ENCODE measurements around the gene PARD3. TPM values are rescaled to one million over a fixed set of nuclear protein-coding genes. Genes with fewer than 3 reads are reported as not detected.
A peak's percentile ranks its signal among the peaks of the same experiment; 100 is the strongest.

The PARD3 gene
- 20.2 and 24.1 TPM in 2 replicates for total RNA-seq
- 6.2 and 7.3 TPM in 2 replicates for polyA plus RNA-seq
- 13.3 and 13.6 TPM in 2 replicates for polyA plus RNA-seq (2011; cell fraction: cytosol; rRNA removed)
- 16.2 and 18.6 TPM in 2 replicates for polyA plus RNA-seq (2011; cell fraction: nucleus; rRNA removed)
- 19.6 and 20.4 TPM in 2 replicates for polyA plus RNA-seq (2012)
- 32.8 and 34.3 TPM in 2 replicates for polyA minus RNA-seq
- polyA minus RNA-seq (2011; cell fraction: cytosol; rRNA and poly(A)+ RNA removed): 13.8 TPM
- 52.9 and 58.8 TPM in 2 replicates for polyA minus RNA-seq (2011; cell fraction: nucleus; rRNA and poly(A)+ RNA removed)
- Bru-seq, nascent RNA: percentile 75 among the genes with signal in this experiment
- BruChase-seq, experiment 1, labeled RNA remaining after a 6-hour chase: percentile 62 among the genes with signal in this experiment
- percentile 66 among the genes with signal in this experiment for BruChase-seq, experiment 2, labeled RNA remaining after a 2-hour chase
- long read RNA-seq, full-length matches to known transcripts: 9 of 42 reads
- long read RNA-seq, partial matches to known transcripts: 5 of 42 reads
- long read RNA-seq, other reads (novel, unspliced or antisense): 28 of 42 reads

DNA sequence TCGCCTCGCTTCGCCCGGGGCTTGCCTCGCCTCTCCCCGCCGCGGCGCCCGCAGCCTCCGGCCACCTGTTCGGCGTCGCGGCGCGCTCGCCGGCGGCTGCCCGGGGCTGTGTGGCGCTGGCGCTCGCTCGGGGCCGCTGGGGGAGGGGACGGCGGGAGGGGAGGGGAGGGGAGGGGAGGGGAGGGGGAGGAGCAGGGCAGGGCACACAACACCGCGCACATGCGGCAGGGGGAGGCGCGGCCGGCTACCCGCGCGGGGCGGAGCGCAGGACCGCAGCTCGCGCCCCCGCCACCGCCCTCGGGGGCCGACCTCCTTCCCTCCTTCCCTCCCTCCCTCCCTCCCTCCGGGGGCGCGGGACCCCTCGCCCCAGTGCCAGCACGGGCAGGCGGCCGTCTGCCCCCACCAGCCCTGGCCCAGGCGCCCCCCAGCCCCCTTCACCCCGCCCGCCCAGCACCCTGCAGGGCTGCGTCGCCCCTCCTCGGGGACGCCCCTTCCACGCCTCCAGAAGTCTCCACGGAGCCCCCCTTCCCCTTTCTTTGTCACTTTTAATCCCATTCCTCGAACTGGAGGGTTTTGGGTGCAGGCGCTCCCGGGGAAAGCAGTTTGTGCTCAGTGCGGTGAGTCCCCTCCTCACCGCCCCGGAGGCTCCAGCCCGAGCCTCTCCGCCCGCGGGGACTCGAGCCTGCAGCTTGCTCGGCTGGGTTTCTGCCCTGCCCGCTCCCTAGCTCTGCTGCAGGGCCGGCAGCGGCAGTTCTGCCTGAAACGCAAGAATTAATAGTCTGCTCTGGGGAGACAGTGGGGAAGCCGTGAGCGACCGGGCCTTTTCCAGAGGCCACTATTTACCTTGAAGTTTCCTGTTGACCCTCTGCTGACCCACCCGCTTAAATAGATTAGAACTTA lies at the start of gene PARD3:
TSS of gene PARD3 (minus strand) at position 112 of the 900 bp plus-strand sequence. CDS start 301 bp downstream, outside the sequence.
- peaks cover 3 to 6% of the 10 kb centered on the region in 2 experiments for H3K27me3 ChIP-seq (ENCODE audit: control insufficient read depth in 2 of 2, insufficient read depth in 2 of 2, low read length in 2 of 2)
- no peaks in the 10 kb centered on the region for H3K36me3 ChIP-seq (ENCODE audit: control insufficient read depth in 2 of 2, extremely low read depth in 1 of 2, insufficient read depth in 2 of 2, low read length in 2 of 2)
- H4K20me1 ChIP-seq (replicated peaks; ENCODE audit: control insufficient read depth, extremely low read depth, insufficient read depth, low read length): peaks cover 3% of the 10 kb centered on the region
- DNase-seq (ENCODE audit: low read depth, low spot score): peak; percentile 54
- peak within 1 kb of the TSS; percentile 50 for H3K27ac ChIP-seq (ENCODE audit: insufficient read depth, low read depth, low read length)
- no peak for TF ChIP-seq FOS (IDR thresholded peaks at IDR 0.05; ENCODE audit: borderline replicate concordance, insufficient read depth, low read length)
- TF ChIP-seq MYC (IDR thresholded peaks at IDR 0.05; ENCODE audit: low read depth, low read length): peak; percentile 35
- intact Hi-C loops (cut with micrococcal nuclease) (loop anchor here (5.0 to 10.0 kb wide), 2 partner anchors 148 to 399 kb away; no protein-coding TSS in a partner anchor), dilution Hi-C loops (cut with MboI; ENCODE audit: extremely low pct_ligation_motif_present, low sequenced_read_pairs) (no loop called here)
- peak within 1 kb of the TSS; percentile 73 for H3K9ac ChIP-seq (replicated peaks; ENCODE audit: extremely low read depth, insufficient read depth, low read length)
- ChIA-PET CTCF (interaction anchor here (0.6 to 2.7 kb wide), 10 partner anchors 7 to 212 kb away, joined by 3 to 14 read pairs (median 4); no protein-coding TSS in a partner anchor), POLR2A (no interaction called here)
- H3K79me2 ChIP-seq (ENCODE audit: control insufficient read depth, insufficient read depth, low read length): peaks cover 28% of the 10 kb centered on the region
- peak; percentile 62 for FAIRE-seq
- H3K4me3 ChIP-seq (replicated peaks in 1 of 3; ENCODE audit: insufficient read depth in 1 of 3, low read depth in 1 of 3, low read length in 3 of 3): peak within 1 kb of the TSS; percentile 53 to 92 (median 65)
- peak within 1 kb of the TSS; percentile 77 for H2AFZ ChIP-seq (ENCODE audit: low read depth, low read length)
- H3K4me1 ChIP-seq (ENCODE audit: control insufficient read depth, extremely low read depth, insufficient read depth, low read length): peaks cover 14% of the 10 kb centered on the region
- no TSS peak for BruUV-seq (replicated peaks)
- H3K4me2 ChIP-seq (ENCODE audit: insufficient read depth, low read length): peak within 1 kb of the TSS; percentile 88
- no peaks in the 10 kb centered on the region for H3K9me3 ChIP-seq (replicated peaks; ENCODE audit: control insufficient read depth, insufficient read depth, low read length)
- H3K9me1 ChIP-seq (replicated peaks; ENCODE audit: control insufficient read depth, extremely low read depth, insufficient read depth, low read length): no peaks in the 10 kb centered on the region
